Raji (cell line): ENCODE measurements around the gene NHERF2.

Experiments
- POLR2A ChIP-seq: IDR thresholded peaks from 2 replicates; pipeline ENCODE4 v1.6.1; 2011; ENCODE audit warnings: low read depth, low read length, control low read depth; ENCODE audit not compliant: insufficient read depth

The NHERF2 gene

DNA sequence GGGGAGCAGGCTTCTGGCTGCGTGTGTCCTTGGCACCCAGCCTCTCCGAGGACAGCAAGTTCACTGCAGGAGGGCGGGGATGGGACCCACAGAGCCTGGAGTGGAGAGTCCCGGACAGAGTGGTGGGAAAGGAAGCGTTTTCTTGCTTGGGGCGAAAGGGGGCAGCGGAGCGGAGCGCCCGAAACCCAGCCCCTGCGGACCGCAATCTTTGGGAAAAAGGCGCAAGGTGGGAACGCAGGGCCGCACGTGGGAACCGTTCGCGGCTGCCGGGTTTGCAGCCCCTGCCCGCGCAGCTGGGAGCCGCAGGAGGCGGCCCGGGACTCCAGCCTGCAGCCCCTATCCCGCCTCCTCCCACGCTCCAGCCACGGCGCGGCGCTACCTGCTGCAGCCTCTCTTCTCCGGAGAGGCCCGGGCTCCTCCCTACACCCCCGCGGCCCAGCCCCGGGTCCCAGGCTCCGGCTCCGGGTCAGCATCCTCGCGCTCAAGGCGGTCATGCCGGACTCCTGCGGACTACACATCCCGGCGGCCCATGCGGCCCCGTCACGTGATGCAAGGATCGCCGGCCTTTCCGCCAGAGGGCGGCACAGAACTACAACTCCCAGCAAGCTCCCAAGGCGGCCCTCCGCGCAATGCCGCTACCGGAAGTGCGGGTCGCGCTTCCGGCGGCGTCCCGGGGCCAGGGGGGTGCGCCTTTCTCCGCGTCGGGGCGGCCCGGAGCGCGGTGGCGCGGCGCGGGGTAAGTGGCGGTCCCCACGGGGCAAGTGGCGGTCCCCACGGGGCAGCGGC, 20.8 kb downstream of the NHERF2 start, which contains the start of the genes NTHL1 and TSC2:
Gene NTHL1, minus strand, starts transcription at position 505 of the 786 bp plus-strand sequence. Its CDS starts 11 bp downstream, at position 494.
Gene TSC2, plus strand, starts transcription at position 656 of the 786 bp plus-strand sequence. CDS start 631 bp downstream, outside the sequence.
- peak; percentile 74 for TF ChIP-seq POLR2A

DNA sequence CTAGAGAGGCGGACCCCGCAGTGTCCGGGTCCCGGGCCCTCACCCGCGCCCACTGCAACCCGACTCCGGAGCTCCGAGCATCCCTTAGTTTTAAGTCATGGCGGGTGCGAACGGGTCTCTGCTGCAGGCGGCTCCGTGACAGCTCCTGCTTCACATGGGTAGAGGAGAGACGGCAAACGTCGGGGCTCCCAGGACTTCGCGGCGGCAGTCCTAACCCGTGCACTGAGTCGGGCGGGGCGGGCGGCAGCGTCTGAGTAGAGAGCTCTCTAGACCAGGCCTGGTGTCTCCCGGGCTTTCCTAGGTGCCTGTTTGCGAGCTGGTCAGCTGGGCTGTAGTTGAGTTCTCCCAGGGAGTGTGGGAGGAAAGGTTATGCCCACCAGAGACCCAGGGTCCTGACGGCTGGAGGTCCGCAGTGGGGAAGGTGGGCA, 21.4 kb downstream of the NHERF2 start:
- no peak for TF ChIP-seq POLR2A

DNA sequence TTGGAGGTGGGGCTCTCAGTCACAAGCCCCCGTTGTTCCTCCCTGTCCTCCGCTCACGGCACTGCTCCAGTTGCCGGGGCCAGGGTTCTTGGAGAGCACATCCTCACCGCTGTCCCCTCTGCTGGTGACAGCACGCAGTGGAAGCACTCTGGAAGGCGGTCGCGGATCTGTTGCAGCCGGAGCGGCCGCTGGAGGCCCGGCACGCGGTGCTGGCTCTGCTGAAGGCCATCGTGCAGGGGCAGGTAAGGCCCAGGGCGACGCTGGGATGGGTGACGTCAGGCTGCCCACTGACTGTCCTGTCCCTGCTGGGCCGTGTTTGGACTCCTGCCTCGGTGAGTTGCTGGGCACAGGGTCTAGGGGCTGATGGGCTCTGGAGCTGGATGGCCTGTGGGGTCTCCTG, 26.5 kb downstream of the NHERF2 start:
- no peak for TF ChIP-seq POLR2A

DNA sequence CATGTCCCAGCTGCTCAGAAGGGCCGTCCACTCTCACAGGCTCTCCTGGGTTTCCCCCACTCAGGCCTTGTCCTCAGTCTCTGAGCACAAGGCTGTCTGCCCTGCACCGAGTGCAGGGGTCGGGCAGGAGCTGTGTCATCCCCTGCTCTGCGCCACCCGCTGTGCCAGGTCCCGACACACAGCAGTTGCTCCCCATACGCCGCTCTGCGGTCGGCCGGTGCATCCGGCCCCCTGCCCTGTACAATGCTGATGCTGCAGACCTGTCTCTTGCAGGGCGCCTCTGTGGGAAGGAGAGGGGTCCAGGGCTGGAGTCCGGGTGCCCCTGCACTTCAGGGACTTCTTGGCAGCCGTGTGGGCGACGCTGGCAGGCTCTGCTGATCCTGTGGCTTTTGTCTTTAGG, 27.2 kb downstream of the NHERF2 start:
- no peak for TF ChIP-seq POLR2A

DNA sequence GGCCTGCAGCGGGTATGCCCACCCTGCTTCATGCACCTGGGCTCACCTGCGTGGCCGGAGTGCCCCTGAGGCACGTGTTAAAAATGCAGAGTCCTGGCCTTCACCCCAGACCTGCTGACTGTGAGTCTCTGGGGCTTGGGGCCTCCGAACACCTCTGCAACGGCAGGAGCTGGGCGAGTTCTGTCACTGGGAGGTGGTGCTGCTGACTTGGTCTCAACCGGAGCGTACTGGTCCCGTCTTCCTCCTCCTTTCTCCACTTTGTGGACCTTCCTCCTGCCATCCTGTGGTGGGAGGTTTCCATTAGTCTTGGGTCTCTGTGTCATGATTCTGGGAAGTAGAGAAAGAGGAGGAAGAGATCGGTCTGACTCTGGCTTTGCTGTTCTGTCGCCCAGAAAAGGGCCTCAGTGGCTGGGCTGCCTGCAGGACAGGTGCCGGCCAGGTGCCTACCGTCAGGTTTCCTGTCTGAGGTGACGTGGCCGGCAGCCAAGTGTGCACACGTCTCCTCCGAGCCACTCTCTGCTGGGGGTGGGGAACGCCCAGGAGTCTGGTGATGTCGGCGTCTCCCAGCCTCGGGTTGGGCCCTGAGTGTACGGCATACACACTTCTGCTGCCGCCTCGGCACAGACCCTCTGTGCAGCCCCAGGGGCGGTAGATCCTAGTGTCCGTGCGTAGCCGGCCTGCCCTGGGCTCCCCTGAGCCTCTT, 28.0 kb downstream of the NHERF2 start:
- TF ChIP-seq POLR2A = no peak

DNA sequence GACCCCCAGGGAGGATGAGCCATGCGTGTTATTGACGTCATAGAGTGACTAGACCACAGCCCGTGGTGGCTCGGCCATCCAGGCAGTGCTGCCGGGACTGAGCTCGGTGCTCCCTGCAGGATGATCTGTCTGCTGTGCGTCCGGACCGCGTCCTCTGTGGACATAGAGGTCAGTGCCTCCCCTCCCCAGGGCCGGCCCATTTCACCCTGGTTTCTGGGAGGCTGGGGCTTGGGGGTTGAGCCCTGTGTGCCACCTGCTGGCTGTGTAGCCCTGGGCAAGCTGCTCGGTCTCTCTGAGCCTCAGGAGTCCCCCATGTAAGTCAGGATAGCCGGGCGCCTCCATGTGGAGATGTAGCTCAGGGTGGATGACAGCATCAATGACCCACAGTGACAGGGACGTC, 29.4 kb downstream of the NHERF2 start:
- no peak for TF ChIP-seq POLR2A

DNA sequence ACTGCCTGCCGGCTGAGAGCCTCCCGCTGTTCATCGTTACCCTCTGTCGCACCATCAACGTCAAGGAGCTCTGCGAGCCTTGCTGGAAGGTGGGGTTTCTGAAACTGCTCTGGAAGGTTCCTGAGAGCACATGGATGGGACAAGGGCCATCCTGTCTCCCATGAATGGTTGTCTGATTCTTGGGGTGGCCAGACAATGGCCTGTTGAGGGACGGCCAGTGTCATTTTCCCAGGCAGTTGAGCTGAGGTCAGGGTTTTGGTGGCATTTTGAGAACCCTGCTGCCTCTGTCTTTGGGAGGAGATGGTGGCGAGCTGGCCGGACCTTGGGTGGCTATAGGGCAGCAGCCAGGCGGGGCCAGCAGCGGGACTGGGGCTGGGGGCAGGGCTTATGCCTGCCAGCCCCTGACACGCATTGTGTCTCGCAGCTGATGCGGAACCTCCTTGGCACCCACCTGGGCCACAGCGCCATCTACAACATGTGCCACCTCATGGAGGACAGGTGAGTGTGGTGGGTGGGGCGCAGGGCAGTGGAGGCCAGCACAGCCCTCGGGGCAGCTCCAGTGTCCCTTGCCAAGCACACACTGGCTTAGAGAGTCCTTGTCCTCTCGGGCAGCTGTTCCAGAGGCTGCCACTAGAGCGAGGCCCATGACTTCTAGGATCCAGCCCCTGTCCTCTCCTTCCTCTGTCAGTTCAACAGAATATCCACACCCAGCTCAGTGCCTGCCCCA, 30.1 kb downstream of the NHERF2 start:
- no peak for TF ChIP-seq POLR2A

DNA sequence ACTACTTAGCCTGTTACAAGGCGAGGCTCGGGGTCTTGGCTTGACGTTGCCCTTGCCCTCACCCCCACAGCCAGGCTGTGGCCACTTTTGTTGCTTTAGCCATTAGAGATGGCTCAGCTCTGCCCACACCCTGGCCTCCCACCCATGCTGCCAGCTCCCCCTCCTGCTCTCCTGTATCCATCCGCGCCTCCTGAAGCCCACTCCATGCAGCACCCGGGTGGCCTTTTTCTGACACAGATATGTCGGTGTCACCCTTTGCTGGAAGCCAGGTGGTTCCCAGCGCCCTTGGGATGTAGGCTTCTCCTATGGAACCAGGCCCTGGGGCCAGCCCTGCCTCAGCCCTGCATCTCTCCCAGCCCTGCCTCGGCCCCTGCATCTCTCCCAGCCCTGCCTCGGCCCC, 30.7 kb downstream of the NHERF2 start:
- no peak for TF ChIP-seq POLR2A

DNA sequence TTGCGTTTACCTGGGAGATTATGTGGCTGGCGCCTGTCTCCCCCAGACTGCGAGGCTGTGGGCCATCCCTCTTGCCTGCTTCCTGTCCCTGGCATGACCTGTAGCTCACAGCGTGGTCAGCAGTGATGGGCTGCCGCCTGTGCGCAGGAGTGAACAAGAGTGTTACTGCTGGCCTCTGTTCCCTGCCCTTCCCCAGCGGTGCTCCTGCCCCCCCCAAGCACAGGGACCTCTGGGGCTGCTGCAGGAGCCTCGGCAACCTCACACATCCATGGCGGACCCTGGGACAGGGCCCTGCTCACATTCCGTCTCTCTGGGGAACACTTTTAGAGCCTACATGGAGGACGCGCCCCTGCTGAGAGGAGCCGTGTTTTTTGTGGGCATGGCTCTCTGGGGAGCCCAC, 31.7 kb downstream of the NHERF2 start:
- TF ChIP-seq POLR2A = no peak

DNA sequence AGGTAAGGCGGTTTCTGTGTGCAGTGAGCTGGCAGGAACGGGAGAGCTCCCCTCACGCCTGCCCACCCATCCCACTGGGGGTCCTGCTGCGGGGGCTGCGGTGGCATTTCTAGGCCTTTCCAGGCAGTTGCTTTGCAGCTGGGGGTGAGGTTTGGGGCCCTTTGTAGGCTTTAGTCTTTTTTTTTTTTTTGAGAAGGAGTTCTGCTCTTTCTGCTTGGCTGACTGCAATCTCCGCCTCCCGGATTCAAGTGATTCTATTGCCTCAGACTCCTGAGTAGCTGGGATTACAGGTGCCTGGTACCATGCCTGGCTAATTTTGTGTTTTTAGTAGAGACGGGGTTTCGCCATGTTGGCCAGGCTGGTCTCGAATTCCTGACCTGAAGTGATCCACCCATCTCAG, 32.2 kb downstream of the NHERF2 start:
- TF ChIP-seq POLR2A = no peak

DNA sequence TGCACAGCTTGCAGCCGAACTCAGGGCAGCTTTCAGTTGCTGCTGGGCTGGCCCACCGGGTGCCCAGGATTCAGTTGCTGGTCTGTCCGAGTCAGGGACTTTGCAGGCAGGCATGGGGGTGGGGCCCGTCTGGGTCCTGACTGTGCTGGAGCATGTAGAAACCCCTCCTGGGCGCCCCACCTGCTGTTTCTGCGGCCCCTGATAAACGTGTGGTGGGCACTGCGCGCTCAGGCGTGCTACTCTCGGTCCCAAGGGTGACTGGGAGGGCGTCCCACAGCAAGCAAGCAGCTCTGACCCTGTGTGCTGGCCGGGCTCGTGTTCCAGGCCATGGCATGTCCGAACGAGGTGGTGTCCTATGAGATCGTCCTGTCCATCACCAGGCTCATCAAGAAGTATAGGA, 33.6 kb downstream of the NHERF2 start:
- no peak for TF ChIP-seq POLR2A

DNA sequence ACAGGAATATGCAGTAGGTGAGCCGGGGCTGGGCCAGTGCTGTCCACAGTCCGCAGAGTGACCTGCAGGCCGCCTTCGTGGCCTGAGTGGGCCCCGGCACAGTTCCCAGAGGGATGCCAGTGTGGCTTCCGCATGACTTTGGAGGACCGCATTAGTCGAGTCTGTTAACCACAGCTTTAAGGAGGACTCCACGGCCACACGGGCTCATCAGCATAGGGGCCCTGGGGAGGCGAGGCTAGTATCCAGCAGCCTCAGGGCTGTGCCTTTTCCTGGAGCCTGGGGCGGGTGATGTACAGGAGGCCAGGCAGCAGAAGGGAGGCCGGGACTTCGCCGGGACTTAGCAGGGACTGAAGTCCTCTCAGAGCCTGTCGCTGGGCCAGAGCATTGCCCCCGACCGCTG, 34.3 kb downstream of the NHERF2 start:
- no peak for TF ChIP-seq POLR2A

DNA sequence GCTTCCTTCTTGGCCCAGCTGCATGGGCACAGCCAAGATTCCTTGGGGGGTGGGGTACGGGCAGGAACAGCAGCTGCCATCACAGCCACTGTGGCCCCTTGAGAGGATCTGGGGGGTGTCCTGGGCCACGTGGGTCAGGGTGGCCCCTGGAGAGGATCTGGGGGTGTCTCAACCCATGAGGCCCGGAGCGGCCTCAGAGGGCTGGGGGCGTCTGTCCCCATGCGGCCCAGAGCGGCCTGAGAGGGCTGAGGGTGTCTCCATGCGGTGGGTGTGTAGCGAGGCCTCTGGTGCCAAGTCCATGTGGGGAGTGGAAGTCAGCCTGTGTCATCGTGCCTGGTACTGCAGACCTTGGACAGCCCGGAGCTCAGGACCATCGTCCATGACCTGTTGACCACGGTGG, 34.8 kb downstream of the NHERF2 start:
- TF ChIP-seq POLR2A = no peak

DNA sequence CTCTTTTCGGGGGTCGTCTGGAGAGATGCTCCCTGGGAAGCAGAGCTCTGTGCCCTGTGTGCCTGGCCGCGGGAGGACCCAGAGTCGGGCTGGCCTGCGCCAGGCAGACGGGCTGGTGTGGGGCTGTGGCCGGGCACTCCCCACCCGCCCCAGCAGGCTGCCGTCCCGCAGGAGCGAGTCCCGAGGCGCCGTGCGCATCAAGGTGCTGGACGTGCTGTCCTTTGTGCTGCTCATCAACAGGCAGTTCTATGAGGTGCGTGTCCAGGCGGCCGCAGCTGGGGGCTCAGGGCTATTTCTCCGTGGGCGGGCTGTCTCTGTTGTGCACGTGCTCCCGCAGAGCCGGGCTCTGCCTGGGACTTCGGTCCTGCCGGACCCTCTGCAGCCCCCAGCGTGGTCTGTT, 36.1 kb downstream of the NHERF2 start:
- no peak for TF ChIP-seq POLR2A

DNA sequence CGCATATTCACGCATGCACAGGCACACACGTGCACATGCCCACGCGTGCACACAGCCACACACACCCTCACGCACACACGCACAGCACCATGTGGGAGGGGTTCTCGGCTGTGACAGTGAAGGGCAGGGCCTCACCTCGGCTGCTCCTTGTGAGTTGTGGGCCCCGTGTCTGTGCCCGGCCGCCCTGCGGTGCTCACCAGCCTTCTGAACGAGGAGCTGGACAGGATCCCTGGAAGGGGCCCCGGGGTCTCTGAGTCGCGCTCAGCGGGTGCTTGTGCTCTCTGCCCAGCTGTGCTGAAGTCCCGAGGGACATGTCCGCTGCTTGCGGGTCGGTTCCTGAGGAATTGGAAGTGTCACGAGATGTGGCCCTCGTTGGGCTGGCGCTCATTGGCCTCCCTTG, 37.2 kb downstream of the NHERF2 start:
- no peak for TF ChIP-seq POLR2A
